DOHH2 (cell line): Measurements from ENCODE around the gene ARHGAP20.

Experiments used
- H3F3A ChIP-seq: fragments of 200-600 bp; sonication (generic), shearing (Covaris generic); 2 replicates; pipeline ENCODE4 v1.6.0; 2016; ENCODE audit warnings: antibody characterized with exemption, mild to moderate bottlenecking; ENCODE audit not compliant: control insufficient read depth, insufficient read depth
- H3K27ac ChIP-seq: fragments of 200-600 bp; sonication (generic); 2 replicates; pipeline ENCODE4 v1.5.1; 2014; ENCODE audit warnings: low read depth, mild to moderate bottlenecking, low read length, moderate library complexity
- H3K27me3 ChIP-seq: fragments of 200-600 bp; sonication (generic); 2 replicates; pipeline ENCODE4 v1.6.1; 2014; ENCODE audit warnings: mild to moderate bottlenecking, low read length, mixed read lengths; ENCODE audit not compliant: control insufficient read depth
- H3K36me3 ChIP-seq: fragments of 200-600 bp; sonication (generic); 2 replicates; pipeline ENCODE4 v1.6.1; 2014; ENCODE audit warnings: mild to moderate bottlenecking, low read length, moderate library complexity, mixed read lengths; ENCODE audit not compliant: control insufficient read depth
- H3K4me1 ChIP-seq: fragments of 200-600 bp; sonication (generic); 2 replicates; pipeline ENCODE4 v1.6.1; 2014; ENCODE audit warnings: mild to moderate bottlenecking, low read length, mixed read lengths; ENCODE audit not compliant: control insufficient read depth
- H3K4me2 ChIP-seq: fragments of 200-600 bp; sonication (generic); 2 replicates; pipeline ENCODE4 v1.6.0; 2014; ENCODE audit warnings: mild to moderate bottlenecking, low read length, moderate library complexity
- H3K4me3 ChIP-seq: fragments of 200-600 bp; sonication (generic); 2 replicates; pipeline ENCODE4 v1.5.1; 2014; ENCODE audit warnings: mild to moderate bottlenecking, low read length, mixed read lengths
- H3K79me2 ChIP-seq: fragments of 200-600 bp; sonication (generic); 2 replicates; pipeline ENCODE4 v1.6.1; 2014; ENCODE audit warnings: mild to moderate bottlenecking, low read length, mixed read lengths; ENCODE audit not compliant: control insufficient read depth
- H3K9me2 ChIP-seq: fragments of 200-600 bp; sonication (generic); replicated peaks from 2 replicates; pipeline ENCODE4 v1.6.1; 2014; ENCODE audit warnings: mild to moderate bottlenecking, low read length, mixed read lengths; ENCODE audit not compliant: control insufficient read depth
- H3K9me3 ChIP-seq: fragments of 200-600 bp; sonication (generic); 2 replicates; pipeline ENCODE4 v1.6.1; 2014; ENCODE audit warnings: antibody characterized with exemption, low read length, mixed read lengths; ENCODE audit not compliant: control insufficient read depth, insufficient read depth
- H4K20me1 ChIP-seq: fragments of 200-600 bp; sonication (generic); 2 replicates; pipeline ENCODE4 v1.6.0; 2014; ENCODE audit warnings: low read depth, mild to moderate bottlenecking, antibody characterized with exemption, low read length, moderate library complexity; ENCODE audit not compliant: control insufficient read depth, insufficient read depth
- EZH2phosphoT487 ChIP-seq: fragments of 200-600 bp; sonication (generic); IDR thresholded peaks from 2 replicates; pipeline ENCODE4 v1.6.1; 2017; ENCODE audit warnings: borderline replicate concordance, mild to moderate bottlenecking, antibody characterized with exemption, low read length, moderate library complexity, mixed read lengths
- TF ChIP-seq, protein P1 (sequence below): fragments of 200-600 bp; sonication (generic); IDR thresholded peaks from one replicate; pipeline ENCODE4 v1.5.1; 2014; ENCODE audit warnings: antibody characterized with exemption, mild to moderate bottlenecking, low read depth, low read length; ENCODE audit not compliant: poor library complexity, severe bottlenecking

The ARHGAP20 gene

GRCh38 chr11:110711776-110712658 lies at the start of gene ARHGAP20:
Gene ARHGAP20, minus strand, starts transcription at chr11:110712437. Its CDS starts 206 bp downstream, at chr11:110712231.
- Histone ChIP-seq H3K4me3 (peak within 1 kb of the TSS; percentile 46), H3K4me2 (peak within 1 kb of the TSS; percentile 51), H3K27ac (no peak within 1 kb of the TSS)

GRCh38 chr11:110761991-110762390 lies 49.8 kb upstream of the ARHGAP20 start:
- Histone ChIP-seq H3K36me3 (no peaks in the 10 kb centered on the region), H4K20me1 (no peaks in the 10 kb centered on the region), H3K9me2 (no peaks in the 10 kb centered on the region), H3K27ac (no peak overlapping the region), H3K4me2 (no peak overlapping the region), H3K4me3 (no peak overlapping the region), H3F3A (no peaks in the 10 kb centered on the region), H3K27me3 (no peaks in the 10 kb centered on the region), H3K4me1 (no peaks in the 10 kb centered on the region), H3K9me3 (no peaks in the 10 kb centered on the region), H3K79me2 (no peaks in the 10 kb centered on the region)
- TF ChIP-seq, protein P1, sequence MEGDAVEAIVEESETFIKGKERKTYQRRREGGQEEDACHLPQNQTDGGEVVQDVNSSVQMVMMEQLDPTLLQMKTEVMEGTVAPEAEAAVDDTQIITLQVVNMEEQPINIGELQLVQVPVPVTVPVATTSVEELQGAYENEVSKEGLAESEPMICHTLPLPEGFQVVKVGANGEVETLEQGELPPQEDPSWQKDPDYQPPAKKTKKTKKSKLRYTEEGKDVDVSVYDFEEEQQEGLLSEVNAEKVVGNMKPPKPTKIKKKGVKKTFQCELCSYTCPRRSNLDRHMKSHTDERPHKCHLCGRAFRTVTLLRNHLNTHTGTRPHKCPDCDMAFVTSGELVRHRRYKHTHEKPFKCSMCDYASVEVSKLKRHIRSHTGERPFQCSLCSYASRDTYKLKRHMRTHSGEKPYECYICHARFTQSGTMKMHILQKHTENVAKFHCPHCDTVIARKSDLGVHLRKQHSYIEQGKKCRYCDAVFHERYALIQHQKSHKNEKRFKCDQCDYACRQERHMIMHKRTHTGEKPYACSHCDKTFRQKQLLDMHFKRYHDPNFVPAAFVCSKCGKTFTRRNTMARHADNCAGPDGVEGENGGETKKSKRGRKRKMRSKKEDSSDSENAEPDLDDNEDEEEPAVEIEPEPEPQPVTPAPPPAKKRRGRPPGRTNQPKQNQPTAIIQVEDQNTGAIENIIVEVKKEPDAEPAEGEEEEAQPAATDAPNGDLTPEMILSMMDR: no peak
- TF ChIP-seq EZH2phosphoT487: no peak

More at GRCh38 chr11:110711776-110712658, at the start of gene ARHGAP20:
- H3K36me3 ChIP-seq: no peaks in the 10 kb centered on the region
- no peaks in the 10 kb centered on the region for H3F3A ChIP-seq
- H3K27me3 ChIP-seq: peaks cover 27% of the 10 kb centered on the region
- H3K79me2 ChIP-seq: no peaks in the 10 kb centered on the region
- H3K9me3 ChIP-seq: no peaks in the 10 kb centered on the region
- no peaks in the 10 kb centered on the region for H3K9me2 ChIP-seq
- no peaks in the 10 kb centered on the region for H3K4me1 ChIP-seq
- TF ChIP-seq, protein P1: no peak
- no peak for TF ChIP-seq EZH2phosphoT487
- no peaks in the 10 kb centered on the region for H4K20me1 ChIP-seq

GRCh38 chr11:110761131-110761530 lies 48.9 kb upstream of the ARHGAP20 start:
- H3K27me3 ChIP-seq: no peaks in the 10 kb centered on the region
- no peak overlapping the region for H3K4me2 ChIP-seq
- H3K4me3 ChIP-seq: no peak overlapping the region
- H3K36me3 ChIP-seq: no peaks in the 10 kb centered on the region
- TF ChIP-seq EZH2phosphoT487: no peak
- TF ChIP-seq, protein P1: no peak
- no peaks in the 10 kb centered on the region for H3K9me3 ChIP-seq
- no peaks in the 10 kb centered on the region for H3K9me2 ChIP-seq
- H3K79me2 ChIP-seq: no peaks in the 10 kb centered on the region
- no peaks in the 10 kb centered on the region for H3F3A ChIP-seq
- no peaks in the 10 kb centered on the region for H3K4me1 ChIP-seq
- no peaks in the 10 kb centered on the region for H4K20me1 ChIP-seq
- H3K27ac ChIP-seq: no peak overlapping the region
